H9 (cell line): ENCODE results near the gene SLC1A5. TPM values are rescaled to one million over a fixed set of nuclear protein-coding genes. Genes with fewer than 3 reads are reported as not detected.
A peak's percentile ranks its signal among the peaks of the same experiment; 100 is the strongest.

ENCODE experiments used
- DNase-seq: peaks from one replicate; pipeline ENCODE4 v3.0.0-alpha.2; 2017
- H2AFZ ChIP-seq: one replicate; pipeline ENCODE4 v1.6.1; 2013; ENCODE audit warnings: mild to moderate bottlenecking, low read length, control low read depth, moderate library complexity
- H2AK5ac ChIP-seq: 2 replicates; pipeline ENCODE4 v1.6.1; 2013; ENCODE audit warnings: low read length, control low read depth, mixed read lengths; ENCODE audit not compliant: insufficient read length
- H2BK120ac ChIP-seq: one replicate; pipeline ENCODE4 v1.6.1; 2013; ENCODE audit warnings: low read depth, mild to moderate bottlenecking, low read length, control low read depth, inconsistent platforms; ENCODE audit not compliant: poor library complexity, severe bottlenecking
- H2BK12ac ChIP-seq: 2 replicates; pipeline ENCODE4 v1.6.1; 2013; ENCODE audit warnings: low read length, control low read depth, mixed read lengths, low read depth; ENCODE audit not compliant: insufficient read length
- H2BK15ac ChIP-seq: 2 replicates; pipeline ENCODE4 v1.6.1; 2013; ENCODE audit warnings: low read depth, low read length, control low read depth
- H2BK20ac ChIP-seq: one replicate; pipeline ENCODE4 v1.6.1; 2013; ENCODE audit warnings: low read depth, mild to moderate bottlenecking, low read length, control low read depth, inconsistent platforms; ENCODE audit not compliant: poor library complexity, severe bottlenecking
- H2BK5ac ChIP-seq: 2 replicates; pipeline ENCODE4 v1.6.1; 2013; ENCODE audit warnings: low read length, control low read depth, mixed read lengths; ENCODE audit not compliant: insufficient read length
- H3K14ac ChIP-seq: 2 replicates; pipeline ENCODE4 v1.6.1; 2013; ENCODE audit warnings: low read length, control low read depth; ENCODE audit not compliant: insufficient read depth
- H3K18ac ChIP-seq: 2 replicates; pipeline ENCODE4 v1.6.1; 2013; ENCODE audit warnings: low read depth, mild to moderate bottlenecking, mixed read lengths, low read length, control low read depth; ENCODE audit not compliant: insufficient read length
- H3K23ac ChIP-seq: 2 replicates; pipeline ENCODE4 v1.6.1; 2013; ENCODE audit warnings: low read length, control low read depth, mixed read lengths, low read depth; ENCODE audit not compliant: insufficient read length
- H3K23me2 ChIP-seq: 2 replicates; pipeline ENCODE4 v1.6.1; 2013; ENCODE audit warnings: low read depth, mild to moderate bottlenecking, mixed read lengths, low read length, control low read depth; ENCODE audit not compliant: insufficient read length, poor library complexity, severe bottlenecking
- H3K27ac ChIP-seq: 2 replicates; pipeline ENCODE4 v1.5.1; 2013; ENCODE audit warnings: low read length, control low read depth, mixed read lengths, low read depth; ENCODE audit not compliant: insufficient read length
- H3K27me3 ChIP-seq: 2 replicates; pipeline ENCODE4 v1.6.1; 2013; ENCODE audit warnings: low read length, control low read depth, inconsistent platforms; ENCODE audit not compliant: insufficient read depth
- H3K4ac ChIP-seq: 2 replicates; pipeline ENCODE4 v1.6.1; 2013; ENCODE audit warnings: low read depth, mild to moderate bottlenecking, control low read depth, inconsistent platforms, low read length, moderate library complexity
- H3K4me1 ChIP-seq: 2 replicates; pipeline ENCODE4 v1.6.1; 2013; ENCODE audit warnings: low read length, control low read depth, inconsistent platforms; ENCODE audit not compliant: insufficient read depth
- H3K4me2 ChIP-seq: 2 replicates; pipeline ENCODE4 v1.6.1; 2013; ENCODE audit warnings: low read length, control low read depth, mixed read lengths; ENCODE audit not compliant: insufficient read length, insufficient read depth
- H3K56ac ChIP-seq: 2 replicates; pipeline ENCODE4 v1.6.1; 2013; ENCODE audit warnings: low read depth, mild to moderate bottlenecking, mixed read lengths, low read length, control low read depth; ENCODE audit not compliant: insufficient read length
- H3K79me1 ChIP-seq: 2 replicates; pipeline ENCODE4 v1.6.1; 2013; ENCODE audit warnings: low read depth, mild to moderate bottlenecking, moderate library complexity, low read length, control low read depth, inconsistent platforms; ENCODE audit not compliant: insufficient read depth, poor library complexity, severe bottlenecking
- H3K79me2 ChIP-seq: 2 replicates; pipeline ENCODE4 v1.6.1; 2013; ENCODE audit warnings: low read length, control low read depth, inconsistent platforms; ENCODE audit not compliant: insufficient read depth
- H3K9ac ChIP-seq: 2 replicates; pipeline ENCODE4 v1.6.1; 2013; ENCODE audit warnings: low read length, control low read depth, mixed read lengths; ENCODE audit not compliant: insufficient read length; ENCODE audit errors: extremely low read depth
- H3K9me3 ChIP-seq: one replicate; pipeline ENCODE4 v1.6.1; 2013; ENCODE audit warnings: low read depth, low read length, inconsistent platforms; ENCODE audit not compliant: control insufficient read depth
- H3T11ph ChIP-seq: one replicate; pipeline ENCODE4 v1.6.1; 2013; ENCODE audit warnings: mild to moderate bottlenecking, low read length, control low read depth, inconsistent platforms
- H4K20me1 ChIP-seq: one replicate; pipeline ENCODE4 v1.6.1; 2013; ENCODE audit not compliant: control insufficient read depth, insufficient read length, insufficient read depth
- H4K5ac ChIP-seq: 2 replicates; pipeline ENCODE4 v1.6.1; 2013; ENCODE audit warnings: low read depth, mild to moderate bottlenecking, mixed read lengths, low read length, control low read depth; ENCODE audit not compliant: insufficient read length
- H4K8ac ChIP-seq: replicated peaks from 2 replicates; pipeline ENCODE4 v1.6.1; 2013; ENCODE audit warnings: low read length, control low read depth, mixed read lengths, low read depth; ENCODE audit not compliant: insufficient read length
- H4K91ac ChIP-seq: 2 replicates; pipeline ENCODE4 v1.6.1; 2013; ENCODE audit warnings: low read depth, mild to moderate bottlenecking, moderate library complexity, mixed read lengths, low read length, control low read depth; ENCODE audit not compliant: insufficient read length
- H3K27ac Mint-ChIP-seq, 3 experiments: 2 replicates in 2 of 3; 3 replicates in 1 of 3; pipeline ENCODE4 v1.8.0; 2020 to 2021; ENCODE audit warnings: mixed read lengths in 3 of 3, mild to moderate bottlenecking in 1 of 3, moderate library complexity in 1 of 3
- H3K27me3 Mint-ChIP-seq: 2 replicates; pipeline ENCODE4 v1.8.0; 2021; ENCODE audit warnings: low read depth, mild to moderate bottlenecking, moderate library complexity, mixed read lengths
- H3K36me3 Mint-ChIP-seq, 3 experiments: 2 replicates in 2 of 3; 3 replicates in 1 of 3; pipeline ENCODE4 v1.8.0; 2020 to 2021; ENCODE audit warnings: low read depth in 3 of 3, mixed read lengths in 3 of 3; ENCODE audit not compliant: insufficient read depth in 1 of 3
- H3K4me1 Mint-ChIP-seq, 2 experiments: 2 replicates each; pipeline ENCODE4 v1.8.0; 2020; ENCODE audit warnings: mixed read lengths in 2 of 2
- H3K4me3 Mint-ChIP-seq, 2 experiments: 2 replicates in 1 of 2; 3 replicates in 1 of 2; pipeline ENCODE4 v1.8.0; 2020 to 2021; ENCODE audit warnings: mild to moderate bottlenecking in 2 of 2, mixed read lengths in 2 of 2, moderate library complexity in 1 of 2
- H3K9me3 Mint-ChIP-seq, 2 experiments: 2 replicates in 1 of 2; 3 replicates in 1 of 2; pipeline ENCODE4 v1.8.0; 2020; ENCODE audit warnings: mild to moderate bottlenecking in 2 of 2, mixed read lengths in 2 of 2, moderate library complexity in 1 of 2
- CTCF ChIP-seq: fragments of 200-600 bp; sonication (generic); conservative IDR thresholded peaks from 3 replicates; pipeline ENCODE4 v1.8.0; 2021; ENCODE audit warnings: antibody characterized with exemption, mild to moderate bottlenecking
- WGBS: extraction: QIAGEN DNeasy Blood & Tissue Kit; methylation state at CpG from one replicate; pipeline ENCODE4 v1.1.7; 2013; ENCODE audit warnings: missing lambda C conversion rate, low lambda C conversion rate, mixed read lengths; ENCODE audit not compliant: insufficient read length; ENCODE audit errors: extremely low coverage; 5-methylcytosine and 5-hydroxymethylcytosine counted together
- total RNA-seq: library from RNA; stranded (reverse); gene quantifications from 2 replicates; pipeline ENCODE4 v1.2.1, GENCODE V29; 2021

The SLC1A5 gene
- total RNA-seq, 1 experiment from 2014 or later: 258 TPM

- H2BK12ac ChIP-seq: no peak overlapping the region
- H2BK15ac ChIP-seq: no peak overlapping the region
- TF ChIP-seq CTCF: no peak
- H2BK120ac ChIP-seq: no peak overlapping the region
- no peak overlapping the region for H3T11ph ChIP-seq
- DNase-seq: no peak
- Mint-ChIP-seq H3K9me3 (no peaks in the 10 kb centered on the region), H3K36me3 (peaks cover 0 to 22% (median 14%) of the 10 kb centered on the region in 3 experiments; a peak in 6 of 7 replicates), H3K27me3 (no peaks in the 10 kb centered on the region), H3K27ac (peak overlapping the region in 1 of 3 experiments; percentile 33; a peak in 1 of 7 replicates), H3K4me3 (no peak overlapping the region), H3K4me1 (peaks cover 4 to 11% of the 10 kb centered on the region in 2 experiments; a peak in 3 of 4 replicates)
- no peaks in the 10 kb centered on the region for H4K20me1 ChIP-seq
- H2AFZ ChIP-seq: no peak overlapping the region
- no peak overlapping the region for H4K8ac ChIP-seq
- no peak overlapping the region for H4K91ac ChIP-seq
- no peak overlapping the region for H3K56ac ChIP-seq
- H3K9ac ChIP-seq: no peak overlapping the region
- no peak overlapping the region for H3K18ac ChIP-seq
- H2AK5ac ChIP-seq: no peak overlapping the region
- H3K4ac ChIP-seq: no peak overlapping the region
- no peak overlapping the region for H3K14ac ChIP-seq
- H2BK20ac ChIP-seq: no peak overlapping the region
- H3K79me2 ChIP-seq: no peaks in the 10 kb centered on the region
- no peak overlapping the region for H3K27ac ChIP-seq
- no peak overlapping the region for H4K5ac ChIP-seq
- H3K79me1 ChIP-seq: no peaks in the 10 kb centered on the region
- H3K9me3 ChIP-seq: no peaks in the 10 kb centered on the region
- H3K4me2 ChIP-seq: no peak overlapping the region
- no peak overlapping the region for H2BK5ac ChIP-seq
- H3K27me3 ChIP-seq: no peaks in the 10 kb centered on the region
- WGBS: no CpG with 5 or more reads among the region's 6 CpGs
- no peaks in the 10 kb centered on the region for H3K23me2 ChIP-seq
- no peak overlapping the region for H3K23ac ChIP-seq
- no peaks in the 10 kb centered on the region for H3K4me1 ChIP-seq
These were observed 29.2 kb downstream of the SLC1A5 start for GRCh38 chr19:46759206-46759605.
